ENCODE results near the gene MISP3.

MISP3 gene

GRCh38 chr19:14054099-14054498 is 18.5 kb upstream of the MISP3 start:
- DNase-seq = no peak

GRCh38 chr19:14054721-14055120 is 17.9 kb upstream of the MISP3 start:
- no peak for DNase-seq

GRCh38 chr19:14055396-14055795 is 17.2 kb upstream of the MISP3 start:
- DNase-seq = no peak

- no peak for DNase-seq
Observed at GRCh38 chr19:14056069-14056666, 16.4 kb upstream of the MISP3 start.

- no peak for DNase-seq
Observed at GRCh38 chr19:14056741-14057356, 15.7 kb upstream of the MISP3 start.

- no peak for DNase-seq
Observed at GRCh38 chr19:14058182-14059092, 14.1 kb upstream of the MISP3 start.

- DNase-seq = no peak
Observed at GRCh38 chr19:14059093-14059480, 13.5 kb upstream of the MISP3 start.

GRCh38 chr19:14059652-14060155 is 12.9 kb upstream of the MISP3 start:
- no peak for DNase-seq

- DNase-seq = no peak
Observed at GRCh38 chr19:14061081-14061749, 11.4 kb upstream of the MISP3 start.

GRCh38 chr19:14061751-14062557 is 10.6 kb upstream of the MISP3 start, which contains the start of gene PALM3:
PALM3 (minus strand) TSS chr19:14062076; CDS start chr19:14061980, 96 bp downstream.
- DNase-seq = no peak

- DNase-seq = no peak
Observed at GRCh38 chr19:14062558-14062855, 10.1 kb upstream of the MISP3 start.

GRCh38 chr19:14063105-14063504 is 9.5 kb upstream of the MISP3 start:
- no peak for DNase-seq

GRCh38 chr19:14066134-14066533 is 6.5 kb upstream of the MISP3 start:
- no peak for DNase-seq

- DNase-seq = no peak
Observed at GRCh38 chr19:14070268-14071050, 2.1 kb upstream of the MISP3 start.

- DNase-seq = peak; percentile 27
Observed at GRCh38 chr19:14073261-14073924, 807 bp downstream of the MISP3 start.

- DNase-seq = no peak
Observed at GRCh38 chr19:14073925-14074838, 1.6 kb downstream of the MISP3 start.

- DNase-seq = peak; percentile 34
Observed at GRCh38 chr19:14078411-14078810, 5.8 kb downstream of the MISP3 start.

GRCh38 chr19:14080887-14081796 is 8.6 kb downstream of the MISP3 start:
- DNase-seq = peak; percentile 99
